B cell (primary cell): Measurements from ENCODE around the gene FAM117B.
"Not testable (repeated sequence)": the region's sequence is repeated elsewhere in the genome, so short reads cannot be mapped to it uniquely, and the experiment has no call there.

Experiments used
- CTCF ChIP-seq: fragments of 200-600 bp; IDR thresholded peaks from one replicate; pipeline ENCODE4 v1.8.0; 2022; ENCODE audit warnings: antibody characterized with exemption, mild to moderate bottlenecking
- EZH2 ChIP-seq: IDR thresholded peaks from 2 replicates; pipeline ENCODE4 v1.6.1; 2012; ENCODE audit warnings: borderline replicate concordance, low read depth, mild to moderate bottlenecking, moderate library complexity, low read length; ENCODE audit not compliant: insufficient read depth, poor library complexity, severe bottlenecking

- not testable (repeated sequence) for TF ChIP-seq CTCF, EZH2
These were observed 172.8 kb downstream of the FAM117B start for GRCh38 chr2:202807431-202808138.
